ENCODE measurements around the gene VSNL1. TPM values are rescaled to one million over a fixed set of nuclear protein-coding genes. Genes with fewer than 3 reads are reported as not detected.

VSNL1 gene
- total RNA-seq, 2 experiments from 2014 or later, result not detected

DNA sequence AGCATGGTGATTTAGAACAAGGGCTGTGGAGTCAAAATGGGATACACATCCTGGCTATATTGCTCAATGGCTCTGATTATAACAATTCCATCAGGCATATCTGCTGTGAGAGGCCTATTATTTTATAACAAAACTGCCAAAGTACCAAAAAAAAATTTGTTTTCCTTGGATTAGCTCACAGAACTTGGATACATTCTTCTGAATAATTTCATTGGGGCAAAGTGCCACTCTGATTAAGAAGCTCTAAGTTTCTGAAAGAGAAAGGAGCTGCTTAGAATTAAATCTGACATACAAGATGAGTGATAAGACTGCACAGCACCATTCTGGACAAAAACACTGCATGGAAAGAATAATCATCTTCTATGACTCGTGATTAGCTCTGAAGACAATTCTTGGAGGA lies 127.4 kb downstream of the VSNL1 start:
- Mint-ChIP-seq H3K4me1 (no peaks in the 10 kb centered on the region), H3K27ac (no peak overlapping the region), H3K36me3 (peaks cover 14% of the 10 kb centered on the region), H3K4me3 (no peak overlapping the region), H3K9me3 (no peaks in the 10 kb centered on the region), H3K27me3 (no peaks in the 10 kb centered on the region)
- ATAC-seq (ENCODE audit: low read depth) (no peak), DNase-seq (no peak)
- POLR2A ChIA-PET, result no interaction called here

DNA sequence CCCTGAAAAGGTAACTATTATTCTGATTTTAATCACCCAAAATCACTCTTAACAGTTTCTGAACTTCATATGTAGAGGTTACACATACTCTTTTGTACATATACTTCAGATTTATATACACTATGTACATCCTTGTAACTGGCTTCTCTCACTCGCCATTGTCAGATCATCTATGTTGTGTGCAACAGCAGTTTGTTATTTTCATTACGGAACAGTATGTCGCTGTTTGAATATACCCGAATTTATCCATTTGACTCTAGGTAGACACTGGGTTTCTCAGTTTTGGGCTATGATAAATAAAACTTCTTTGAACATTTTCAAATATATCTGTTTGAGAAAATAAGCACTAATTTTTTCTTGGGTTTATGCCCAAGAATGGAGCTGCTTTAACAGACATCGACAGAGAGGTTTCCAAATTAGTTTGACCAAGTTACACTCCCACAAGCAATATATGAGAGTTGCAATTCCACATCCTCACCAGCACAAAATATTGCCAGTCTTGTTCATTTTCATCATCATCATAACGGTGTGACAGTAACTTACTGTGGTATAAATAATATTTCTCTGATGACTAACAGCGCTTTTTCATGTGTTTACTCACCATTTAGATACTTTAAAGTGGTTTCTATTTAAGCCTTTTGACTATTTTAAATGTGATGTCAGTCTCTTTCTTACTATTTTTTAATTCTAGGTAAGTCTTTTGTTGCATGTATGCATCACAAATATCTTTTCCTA lies 132.3 kb downstream of the VSNL1 start:
- POLR2A ChIA-PET, result no interaction called here

DNA sequence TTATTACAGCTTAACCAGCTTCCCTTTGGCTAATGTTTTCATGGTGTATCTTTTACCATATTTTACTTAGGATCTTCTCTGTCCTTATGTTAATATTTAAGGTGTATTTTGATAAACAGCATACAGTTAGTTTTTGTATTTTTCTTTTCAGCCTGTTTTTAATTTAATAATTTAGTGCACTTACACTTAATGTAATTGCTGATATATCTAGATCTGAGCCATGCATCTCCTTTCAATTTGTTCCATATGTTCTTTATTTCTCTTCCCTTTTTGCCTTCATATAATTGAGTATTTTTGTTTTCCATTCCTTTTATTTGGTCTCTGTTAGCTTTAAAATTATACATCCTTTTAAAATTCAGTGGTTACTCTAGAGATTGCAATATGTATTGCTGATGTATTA lies 134.3 kb downstream of the VSNL1 start:
- peaks cover 19% of the 10 kb centered on the region for H3K36me3 Mint-ChIP-seq
- no peak overlapping the region for H3K4me3 Mint-ChIP-seq
- POLR2A ChIA-PET, result no interaction called here
- ATAC-seq (ENCODE audit: low read depth), result no peak
- H3K27ac Mint-ChIP-seq, result no peak overlapping the region
- DNase-seq, result no peak
- no peaks in the 10 kb centered on the region for H3K27me3 Mint-ChIP-seq
- H3K4me1 Mint-ChIP-seq, result no peaks in the 10 kb centered on the region
- no peaks in the 10 kb centered on the region for H3K9me3 Mint-ChIP-seq

More for the DNA sequence above, 132.3 kb downstream of the VSNL1 start:
- no peak for DNase-seq
- no peak overlapping the region for H3K4me3 Mint-ChIP-seq
- H3K4me1 Mint-ChIP-seq, result no peaks in the 10 kb centered on the region
- no peak overlapping the region for H3K27ac Mint-ChIP-seq
- no peaks in the 10 kb centered on the region for H3K9me3 Mint-ChIP-seq
- H3K36me3 Mint-ChIP-seq, result peaks cover 19% of the 10 kb centered on the region
- ATAC-seq (ENCODE audit: low read depth), result no peak
- H3K27me3 Mint-ChIP-seq, result no peaks in the 10 kb centered on the region

DNA sequence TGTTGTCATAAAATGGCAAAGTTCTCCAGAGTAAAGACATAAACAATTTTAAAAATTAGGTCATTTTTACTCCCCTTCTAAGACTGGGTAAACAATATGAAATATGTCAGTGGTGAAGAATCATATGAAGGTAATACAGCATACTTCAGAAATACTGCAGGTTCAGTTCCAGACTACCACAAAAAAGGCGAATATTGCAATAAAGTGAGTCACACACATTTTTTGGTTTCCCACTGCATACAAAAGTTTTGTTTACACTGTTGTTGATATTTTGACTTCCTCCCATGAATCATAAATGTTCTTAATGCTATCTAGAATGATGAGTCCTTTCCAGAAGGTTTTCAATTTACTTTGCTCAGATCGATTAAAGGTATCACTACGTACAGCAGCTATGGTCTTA lies 139.6 kb downstream of the VSNL1 start:
- peaks cover 22% of the 10 kb centered on the region for H3K36me3 Mint-ChIP-seq
- H3K27ac Mint-ChIP-seq, result no peak overlapping the region
- no peak for ATAC-seq (ENCODE audit: low read depth)
- POLR2A ChIA-PET, result no interaction called here
- no peaks in the 10 kb centered on the region for H3K4me1 Mint-ChIP-seq
- no peak overlapping the region for H3K4me3 Mint-ChIP-seq
- H3K27me3 Mint-ChIP-seq, result no peaks in the 10 kb centered on the region
- no peaks in the 10 kb centered on the region for H3K9me3 Mint-ChIP-seq
- DNase-seq, result no peak

DNA sequence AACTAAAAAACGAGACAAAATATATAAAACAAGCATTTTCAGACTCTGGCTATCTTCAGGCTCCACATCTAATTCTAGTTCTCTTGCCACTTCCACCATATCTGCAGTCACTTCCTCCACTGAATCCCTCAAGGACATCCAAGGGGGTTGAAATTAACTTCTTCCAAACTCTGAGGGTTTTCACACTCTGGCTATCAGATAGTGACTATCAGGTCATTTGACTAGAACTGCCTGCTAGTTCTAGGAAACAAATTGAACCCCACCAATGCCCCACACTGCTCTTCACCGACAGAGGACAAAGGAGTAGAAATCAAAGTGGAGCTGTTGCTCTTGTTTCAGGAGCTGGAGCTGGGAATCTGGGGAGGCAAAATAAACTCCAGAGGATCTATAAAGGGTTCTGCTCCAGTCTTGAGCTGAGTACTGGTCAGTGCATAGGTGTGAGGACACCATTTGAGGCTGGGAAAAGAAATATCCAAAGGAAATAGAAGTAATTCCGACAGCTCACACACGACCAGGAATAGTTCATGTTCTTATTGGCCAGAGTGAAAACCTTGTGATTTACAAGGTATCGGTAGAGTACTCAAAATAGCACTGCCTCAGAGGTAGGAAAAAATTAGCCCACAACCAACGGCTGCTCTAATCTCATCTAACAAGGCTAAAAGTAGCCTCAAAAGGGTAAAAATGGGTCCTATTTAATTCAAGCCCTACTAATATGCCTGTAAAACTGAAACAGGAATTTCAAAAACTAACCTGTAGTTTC lies 141.8 kb downstream of the VSNL1 start:
- no peaks in the 10 kb centered on the region for H3K27me3 Mint-ChIP-seq
- no peak for ATAC-seq (ENCODE audit: low read depth)
- no peaks in the 10 kb centered on the region for H3K9me3 Mint-ChIP-seq
- no peak for DNase-seq
- no peak overlapping the region for H3K27ac Mint-ChIP-seq
- POLR2A ChIA-PET, result no interaction called here
- H3K36me3 Mint-ChIP-seq, result peaks cover 15% of the 10 kb centered on the region
- no peaks in the 10 kb centered on the region for H3K4me1 Mint-ChIP-seq
- no peak overlapping the region for H3K4me3 Mint-ChIP-seq

DNA sequence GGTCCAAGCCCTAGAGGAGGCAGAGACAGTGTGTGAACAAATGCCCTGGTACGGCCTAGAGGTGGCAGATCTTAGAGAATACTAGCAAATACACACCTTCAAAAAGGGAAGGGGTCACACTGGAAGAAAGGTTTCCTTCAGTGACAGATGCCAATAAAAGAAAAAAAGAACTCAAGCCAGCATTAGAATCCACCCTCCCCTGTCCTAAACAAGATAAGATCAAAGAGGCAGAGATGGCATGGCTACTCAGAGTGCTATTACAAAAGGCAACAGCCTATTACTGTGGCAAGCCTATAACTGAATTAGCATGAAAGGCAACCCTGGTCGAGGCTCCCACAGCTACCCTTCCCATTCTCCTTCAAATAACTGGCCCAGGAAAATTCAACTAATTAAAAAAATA lies 143.5 kb downstream of the VSNL1 start:
- H3K36me3 Mint-ChIP-seq, result peaks cover 19% of the 10 kb centered on the region
- POLR2A ChIA-PET, result no interaction called here
- H3K4me3 Mint-ChIP-seq, result no peak overlapping the region
- no peak overlapping the region for H3K27ac Mint-ChIP-seq
- no peak for ATAC-seq (ENCODE audit: low read depth)
- H3K4me1 Mint-ChIP-seq, result no peaks in the 10 kb centered on the region
- no peak for DNase-seq
- no peaks in the 10 kb centered on the region for H3K9me3 Mint-ChIP-seq
- H3K27me3 Mint-ChIP-seq, result no peaks in the 10 kb centered on the region

DNA sequence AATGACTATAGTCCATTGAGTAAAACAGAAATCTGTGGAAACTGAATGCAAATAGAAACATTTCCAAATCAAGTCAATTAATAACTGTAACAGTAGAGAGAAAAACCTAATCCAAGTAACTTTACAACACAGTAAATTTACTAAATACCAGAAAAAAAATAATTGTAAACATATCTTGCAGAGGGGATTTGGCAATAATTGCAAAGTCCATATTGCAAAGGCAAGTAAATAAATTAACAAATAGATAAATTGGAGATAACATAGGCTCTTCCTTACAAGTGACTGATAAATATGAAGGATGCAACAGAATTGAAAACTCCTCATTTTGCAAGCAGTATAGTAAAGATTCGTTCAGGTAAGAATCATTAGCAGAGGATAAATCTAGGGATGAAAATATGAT lies 148.1 kb downstream of the VSNL1 start:
- POLR2A ChIA-PET, result no interaction called here
- H3K27me3 Mint-ChIP-seq, result no peaks in the 10 kb centered on the region
- H3K27ac Mint-ChIP-seq, result peak overlapping the region; percentile 19
- H3K4me3 Mint-ChIP-seq, result no peak overlapping the region
- peaks cover 30% of the 10 kb centered on the region for H3K36me3 Mint-ChIP-seq
- peaks cover 2% of the 10 kb centered on the region for H3K9me3 Mint-ChIP-seq
- DNase-seq (no peak), ATAC-seq (ENCODE audit: low read depth) (no peak)
- no peaks in the 10 kb centered on the region for H3K4me1 Mint-ChIP-seq

DNA sequence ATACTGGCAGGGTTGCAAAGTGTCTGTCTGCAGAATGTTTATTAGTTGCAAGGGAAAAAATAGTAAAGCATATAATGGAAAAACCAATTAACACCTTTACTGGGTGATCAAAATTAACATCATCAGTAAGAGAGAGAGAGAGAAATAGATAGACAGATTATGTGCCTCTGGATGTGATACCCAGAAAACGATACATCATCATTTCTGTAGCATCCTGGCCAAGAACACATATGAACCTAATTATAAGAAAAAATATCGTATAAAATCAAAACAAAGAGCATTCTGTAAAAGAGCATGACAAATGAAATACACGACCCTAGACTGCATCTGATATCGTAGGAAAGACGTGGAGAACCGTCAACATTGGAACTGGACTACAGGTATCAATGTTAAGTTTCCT lies 148.5 kb downstream of the VSNL1 start:
- Mint-ChIP-seq H3K9me3 (peaks cover 2% of the 10 kb centered on the region), H3K36me3 (peaks cover 32% of the 10 kb centered on the region), H3K4me3 (no peak overlapping the region), H3K4me1 (no peaks in the 10 kb centered on the region), H3K27me3 (no peaks in the 10 kb centered on the region), H3K27ac (peak overlapping the region; percentile 19)
- ATAC-seq (ENCODE audit: low read depth) (no peak), DNase-seq (no peak)
- POLR2A ChIA-PET, result no interaction called here

DNA sequence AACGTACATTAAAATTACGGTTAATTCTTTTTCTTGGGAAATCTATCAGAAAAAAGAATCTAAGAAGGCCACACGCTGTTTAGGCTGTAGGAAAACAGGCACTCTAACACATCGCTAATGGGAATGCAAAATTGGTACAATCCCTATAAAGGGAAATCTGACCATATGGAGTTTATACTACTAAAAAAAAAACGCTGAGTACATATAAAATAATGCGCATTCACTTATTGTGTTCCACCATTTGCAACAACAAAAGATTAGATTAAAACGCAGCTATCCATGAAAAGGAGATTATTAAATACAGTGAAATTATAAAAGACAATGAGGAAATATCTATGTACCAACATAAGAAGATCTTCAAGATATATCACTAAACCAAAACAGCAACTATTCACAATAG lies 150.3 kb downstream of the VSNL1 start:
- Mint-ChIP-seq H3K36me3 (peaks cover 37% of the 10 kb centered on the region), H3K9me3 (peaks cover 2% of the 10 kb centered on the region), H3K27ac (no peak overlapping the region), H3K27me3 (no peaks in the 10 kb centered on the region), H3K4me1 (no peaks in the 10 kb centered on the region), H3K4me3 (no peak overlapping the region)
- ATAC-seq (ENCODE audit: low read depth) (no peak), DNase-seq (no peak)
- POLR2A ChIA-PET, result no interaction called here

Other genes starting within 250 kb of the VSNL1 start
- not detected for gene RAD51AP2, start 22.3 kb upstream of the VSNL1 start, total RNA-seq
- 10 to 100 TPM; 25.1 to 27.9 TPM for gene SMC6, start 213.1 kb downstream of the VSNL1 start, total RNA-seq
- 10 to 100 TPM; 30.6 to 31.1 TPM for gene GEN1, start 213.4 kb downstream of the VSNL1 start, total RNA-seq